Activated B cell treated with CpG ODN at 0.5 μM for 24 hours (primary cell): ENCODE results near the gene FILIP1. TPM values are rescaled to one million over a fixed set of nuclear protein-coding genes. Genes with fewer than 3 reads are reported as not detected.

Experiments used
- ATAC-seq: fragments of 200-7000 bp; cut with Tn5 transposase; one replicate; pipeline ENCODE4 v1.10.0; 2021; ENCODE audit warnings: low read depth, mild to moderate bottlenecking, moderate library complexity
- CTCF ChIA-PET: fragments of 350-600 bp; sonication (Branson Sonifier 250); formaldehyde crosslinking; loops from one replicate; lab custom pipeline; 2021; ENCODE audit warnings: antibody characterized with exemption; lab: Charles Lee
- POLR2A ChIA-PET: fragments of 350-600 bp; sonication (Branson Sonifier 250); formaldehyde crosslinking; loops from one replicate; lab custom pipeline; 2021; ENCODE audit warnings: antibody characterized with exemption; lab: Charles Lee
- DNase-seq: peaks from one replicate; pipeline ENCODE4 v3.0.0; 2022
- H3K27ac Mint-ChIP-seq: one replicate; pipeline ENCODE4 v1.8.0; 2020; ENCODE audit warnings: mixed read lengths
- H3K27me3 Mint-ChIP-seq: one replicate; pipeline ENCODE4 v1.8.0; 2021; ENCODE audit warnings: mixed read lengths
- H3K36me3 Mint-ChIP-seq: one replicate; pipeline ENCODE4 v1.8.0; 2021; ENCODE audit warnings: low read depth, mixed read lengths
- H3K4me1 Mint-ChIP-seq: one replicate; pipeline ENCODE4 v1.8.0; 2021; ENCODE audit warnings: mixed read lengths
- H3K4me3 Mint-ChIP-seq: one replicate; pipeline ENCODE4 v1.8.0; 2020; ENCODE audit warnings: mild to moderate bottlenecking, mixed read lengths
- H3K9me3 Mint-ChIP-seq: one replicate; pipeline ENCODE4 v1.8.0; 2020; ENCODE audit warnings: mixed read lengths
- CTCF ChIP-seq: fragments of 200-600 bp; IDR thresholded peaks from one replicate; pipeline ENCODE4 v1.8.0; 2022; ENCODE audit warnings: antibody characterized with exemption, mild to moderate bottlenecking
- intact Hi-C: fragments of 100-400 bp; cut with micrococcal nuclease; formaldehyde crosslinking; loops from one replicate; pipeline ENCODE4 v1.15.1; 2024
- total RNA-seq: library from RNA; stranded (reverse); gene quantifications from 2 replicates; pipeline ENCODE4 v1.2.3, GENCODE V29; 2022

Gene FILIP1
- total RNA-seq, 1 donor from 2014 or later, result not detected

- DNase-seq, result no peak
- no peak for TF ChIP-seq CTCF
- intact Hi-C loops, result no loop called here
- H3K36me3 Mint-ChIP-seq, result no peaks in the 10 kb centered on the region
- peaks cover 2% of the 10 kb centered on the region for H3K9me3 Mint-ChIP-seq
- ATAC-seq, result no peak
- no peak overlapping the region for H3K4me3 Mint-ChIP-seq
- H3K27me3 Mint-ChIP-seq, result no peaks in the 10 kb centered on the region
- no peak overlapping the region for H3K27ac Mint-ChIP-seq
- ChIA-PET CTCF (no interaction called here), POLR2A (no interaction called here)
- H3K4me1 Mint-ChIP-seq, result no peaks in the 10 kb centered on the region
These were observed 102.3 kb downstream of the FILIP1 start for GRCh38 chr6:75391276-75391675.

DNA sequence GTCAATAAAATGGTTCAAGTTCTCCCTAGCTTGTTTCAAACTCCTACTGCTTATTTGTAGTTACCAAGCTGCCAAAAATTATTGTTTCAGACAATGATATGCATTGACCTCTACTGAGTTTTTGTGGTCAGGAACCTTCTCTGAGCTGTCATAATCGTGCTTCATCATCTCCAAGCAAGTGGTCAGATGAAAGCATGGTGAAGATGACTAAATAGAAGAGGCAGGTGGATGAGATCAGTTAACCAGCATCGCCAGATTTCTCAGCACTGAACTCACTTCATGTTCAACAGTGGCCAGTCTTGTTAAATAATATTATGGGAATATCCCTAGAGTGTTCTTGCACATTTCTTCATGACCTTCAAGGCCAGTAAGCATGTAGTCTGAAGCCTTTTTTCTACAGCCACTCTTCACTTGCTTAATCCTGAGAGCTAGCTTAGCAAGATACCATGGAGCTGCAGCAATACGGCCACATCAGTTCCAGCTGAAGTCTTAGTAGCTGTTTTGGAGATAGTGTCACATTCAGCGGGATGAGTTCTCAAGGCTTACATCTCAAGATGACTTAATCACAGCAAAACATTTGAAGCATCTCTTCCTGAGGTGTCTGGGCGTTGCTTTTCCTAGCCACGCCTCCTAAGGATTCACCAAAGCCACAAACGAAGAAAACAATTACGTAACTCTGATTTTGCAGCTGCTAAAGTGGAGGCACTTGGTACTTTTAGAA, 107.4 kb downstream of the FILIP1 start:
- H3K4me1 Mint-ChIP-seq, result no peaks in the 10 kb centered on the region
- no peaks in the 10 kb centered on the region for H3K36me3 Mint-ChIP-seq
- no peak for TF ChIP-seq CTCF
- H3K4me3 Mint-ChIP-seq, result no peak overlapping the region
- intact Hi-C loops, result no loop called here
- ATAC-seq (no peak), DNase-seq (no peak)
- no peak overlapping the region for H3K27ac Mint-ChIP-seq
- ChIA-PET POLR2A (no interaction called here), CTCF (no interaction called here)
- H3K9me3 Mint-ChIP-seq, result peaks cover 2% of the 10 kb centered on the region
- H3K27me3 Mint-ChIP-seq, result peaks cover 2% of the 10 kb centered on the region

DNA sequence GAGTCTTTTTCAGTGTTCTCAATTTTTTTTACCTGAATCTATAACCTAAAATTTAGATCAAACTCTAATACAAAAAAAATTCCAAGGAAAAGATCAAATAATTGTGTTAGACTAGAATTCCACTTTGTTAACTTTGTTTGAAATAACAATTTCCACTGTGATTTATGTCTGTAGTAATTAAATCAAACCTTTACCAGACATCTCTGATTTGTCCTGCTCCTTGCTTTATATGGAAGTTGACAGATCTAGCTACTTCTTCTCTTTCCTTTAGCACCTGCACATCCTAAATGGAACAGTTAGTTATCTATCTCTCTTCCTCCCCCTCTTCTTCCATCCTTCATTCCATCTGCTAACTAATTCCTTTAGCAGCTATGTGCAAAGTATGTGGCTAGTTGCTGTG, 109.5 kb downstream of the FILIP1 start:
- peaks cover 2% of the 10 kb centered on the region for H3K9me3 Mint-ChIP-seq
- no peak for TF ChIP-seq CTCF

DNA sequence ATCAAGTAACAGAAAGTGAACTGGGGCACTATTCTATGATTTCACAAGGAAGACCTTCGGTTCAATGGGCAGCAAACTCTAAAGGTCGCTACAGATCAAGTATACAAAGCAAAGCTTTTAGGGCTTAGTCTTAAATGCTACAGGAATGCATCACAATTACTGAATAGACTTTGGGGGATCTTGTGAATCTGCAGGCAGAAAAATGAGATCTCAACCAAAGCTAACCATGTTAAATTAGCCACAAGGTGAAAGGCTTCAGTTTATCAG, 111.0 kb downstream of the FILIP1 start:
- no peaks in the 10 kb centered on the region for H3K36me3 Mint-ChIP-seq
- H3K4me1 Mint-ChIP-seq, result no peaks in the 10 kb centered on the region
- H3K9me3 Mint-ChIP-seq, result peaks cover 2% of the 10 kb centered on the region
- no peak overlapping the region for H3K4me3 Mint-ChIP-seq
- DNase-seq (no peak), ATAC-seq (no peak)
- CTCF ChIA-PET, result no interaction called here
- TF ChIP-seq CTCF, result no peak
- intact Hi-C loops, result no loop called here
- no peak overlapping the region for H3K27ac Mint-ChIP-seq
- POLR2A ChIA-PET, result no interaction called here
- H3K27me3 Mint-ChIP-seq, result peaks cover 5% of the 10 kb centered on the region

More for the DNA sequence above, 109.5 kb downstream of the FILIP1 start:
- H3K4me1 Mint-ChIP-seq, result no peaks in the 10 kb centered on the region
- no peak overlapping the region for H3K4me3 Mint-ChIP-seq
- POLR2A ChIA-PET, result no interaction called here
- no peaks in the 10 kb centered on the region for H3K36me3 Mint-ChIP-seq
- DNase-seq, result no peak
- peaks cover 5% of the 10 kb centered on the region for H3K27me3 Mint-ChIP-seq
- intact Hi-C loops, result no loop called here
- CTCF ChIA-PET, result no interaction called here
- H3K27ac Mint-ChIP-seq, result no peak overlapping the region
- ATAC-seq, result no peak

- ATAC-seq (no peak), DNase-seq (no peak)
- Mint-ChIP-seq H3K27me3 (peaks cover 5% of the 10 kb centered on the region), H3K4me1 (no peaks in the 10 kb centered on the region), H3K9me3 (no peaks in the 10 kb centered on the region), H3K27ac (no peak overlapping the region), H3K36me3 (no peaks in the 10 kb centered on the region), H3K4me3 (no peak overlapping the region)
- POLR2A ChIA-PET, result no interaction called here
- no peak for TF ChIP-seq CTCF
- CTCF ChIA-PET, result no interaction called here
- intact Hi-C loops, result no loop called here
These were observed 111.5 kb downstream of the FILIP1 start for GRCh38 chr6:75381877-75382633.
